Endothelial cell of umbilical vein (primary cell): Measurements from ENCODE around the gene C8G. TPM values are rescaled to one million over a fixed set of nuclear protein-coding genes. Genes with fewer than 3 reads are reported as not detected.

Experiments used
- BruUV-seq: library from RNA; stranded (reverse); fragments of 400-500 nt; replicated peaks from 2 replicates; lab custom pipeline; 2021; lab: Mats Ljungman, UMichigan
- CTCF ChIA-PET: fragments of 300-600, 350-600 bp; sonication (Branson Sonifier 250); formaldehyde crosslinking; loops from one replicate; lab custom pipeline; 2021; ENCODE audit warnings: antibody characterized with exemption, inconsistent platforms; lab: Charles Lee
- POLR2A ChIA-PET: fragments of 300-600, 350-600 bp; sonication (Branson Sonifier 250); formaldehyde crosslinking; loops from one replicate; lab custom pipeline; 2021; ENCODE audit warnings: antibody characterized with exemption, inconsistent platforms; lab: Charles Lee
- DNase-seq: peaks from one replicate; pipeline ENCODE4 v3.0.0-alpha.2; 2011; ENCODE audit warnings: low read depth, low spot score
- FAIRE-seq: peaks from 2 replicates; lab custom pipeline; 2011; peaks lifted over from hg19 to GRCh38; lab: Jason Lieb, UNC
- H2AFZ ChIP-seq: 2 replicates; pipeline ENCODE4 v1.6.0; 2012; ENCODE audit warnings: low read depth, low read length, control low read depth, inconsistent platforms
- H3K27ac ChIP-seq: 2 replicates; pipeline ENCODE4 v1.5.1; 2011; ENCODE audit warnings: low read depth, mild to moderate bottlenecking, control low read depth, low read length, moderate library complexity; ENCODE audit not compliant: insufficient read depth
- H3K27me3 ChIP-seq, 2 experiments: 2 replicates each; pipeline versions ENCODE4 v1.6.0 to v1.6.1; 2011; ENCODE audit warnings: low read length in 2 of 2, mixed read lengths in 1 of 2; ENCODE audit not compliant: control insufficient read depth in 2 of 2, insufficient read depth in 2 of 2
- H3K36me3 ChIP-seq, 2 experiments: 2 replicates in 1 of 2; 3 replicates in 1 of 2; pipeline ENCODE4 v1.5.1; 2011; ENCODE audit warnings: low read length in 2 of 2, mild to moderate bottlenecking in 1 of 2, moderate library complexity in 1 of 2; ENCODE audit not compliant: control insufficient read depth in 2 of 2, insufficient read depth in 2 of 2; ENCODE audit errors: extremely low read depth in 1 of 2
- H3K4me1 ChIP-seq: 3 replicates; pipeline ENCODE4 v1.5.1; 2011; ENCODE audit warnings: mild to moderate bottlenecking, low read length; ENCODE audit not compliant: control insufficient read depth, insufficient read depth; ENCODE audit errors: extremely low read depth
- H3K4me2 ChIP-seq: 2 replicates; pipeline ENCODE4 v1.6.1; 2011; ENCODE audit warnings: low read length, control low read depth, mixed read lengths; ENCODE audit not compliant: insufficient read depth
- H3K4me3 ChIP-seq, 3 experiments: fragments of 200-600 bp in 1 of 3; sonication (generic), shearing (Covaris generic) in 1 of 3; replicated peaks in 1 of 3; 2 replicates each; pipeline ENCODE4 v1.5.1; 2011 to 2016; ENCODE audit warnings: control low read depth in 3 of 3, low read length in 3 of 3, mild to moderate bottlenecking in 2 of 3, inconsistent platforms in 1 of 3, low read depth in 1 of 3, moderate library complexity in 1 of 3; ENCODE audit not compliant: insufficient read depth in 1 of 3
- H3K79me2 ChIP-seq: 2 replicates; pipeline ENCODE4 v1.6.0; 2012; ENCODE audit warnings: low read length, inconsistent platforms; ENCODE audit not compliant: control insufficient read depth, insufficient read depth
- H3K9ac ChIP-seq: replicated peaks from 2 replicates; pipeline ENCODE3; 2011; ENCODE audit warnings: low read length, control low read depth; ENCODE audit not compliant: insufficient read depth; ENCODE audit errors: extremely low read depth
- H3K9me1 ChIP-seq: replicated peaks from 3 replicates; pipeline ENCODE4 v1.6.0; 2011; ENCODE audit warnings: mild to moderate bottlenecking, low read length; ENCODE audit not compliant: control insufficient read depth, insufficient read depth; ENCODE audit errors: extremely low read depth
- H3K9me3 ChIP-seq: replicated peaks from 2 replicates; pipeline ENCODE4 v1.5.1; 2012; ENCODE audit warnings: low read length, inconsistent platforms; ENCODE audit not compliant: control insufficient read depth, insufficient read depth
- H4K20me1 ChIP-seq: replicated peaks from 2 replicates; pipeline ENCODE3; 2011; ENCODE audit warnings: mild to moderate bottlenecking, low read length; ENCODE audit not compliant: control insufficient read depth, insufficient read depth; ENCODE audit errors: extremely low read depth
- EZH2 ChIP-seq: IDR thresholded peaks from 2 replicates; pipeline ENCODE4 v1.6.1; 2012; ENCODE audit warnings: borderline replicate concordance, low read depth, mild to moderate bottlenecking, moderate library complexity, low read length, inconsistent platforms; ENCODE audit not compliant: severe bottlenecking
- FOS ChIP-seq: IDR thresholded peaks from 2 replicates; pipeline ENCODE4 v1.6.1; 2011; ENCODE audit warnings: mild to moderate bottlenecking, low read length, moderate library complexity, borderline replicate concordance; ENCODE audit not compliant: insufficient read depth
- GATA2 ChIP-seq: IDR thresholded peaks from 2 replicates; pipeline ENCODE4 v1.7.0; 2011; ENCODE audit warnings: low read depth, mild to moderate bottlenecking, moderate library complexity, mixed read lengths, low read length; ENCODE audit not compliant: insufficient read length, insufficient read depth
- JUN ChIP-seq: IDR thresholded peaks from 2 replicates; pipeline ENCODE4 v1.6.1; 2011; ENCODE audit warnings: borderline replicate concordance, low read depth; ENCODE audit not compliant: insufficient read length, insufficient read depth
- MYC ChIP-seq: IDR thresholded peaks from one replicate; pipeline ENCODE4 v1.6.1; 2011; ENCODE audit warnings: mild to moderate bottlenecking, low read depth, low read length
- POLR2A ChIP-seq: IDR thresholded peaks from 2 replicates; pipeline ENCODE4 v1.6.1; 2012; ENCODE audit warnings: low read depth, mild to moderate bottlenecking, control low read depth, low read length
- POLR2AphosphoS5 ChIP-seq: IDR thresholded peaks from 2 replicates; pipeline ENCODE4 v1.6.1; 2012; ENCODE audit warnings: low read depth, mild to moderate bottlenecking, control low read depth, low read length, moderate library complexity; ENCODE audit not compliant: insufficient read depth
- dilution Hi-C: fragments of 300-500 bp; cut with MboI; formaldehyde crosslinking; loops from one replicate; pipeline ENCODE4 v1.15.0; 2019; ENCODE audit warnings: low sequenced_read_pairs; ENCODE audit not compliant: extremely low pct_ligation_motif_present
- intact Hi-C: fragments of 100-400 bp; cut with micrococcal nuclease; formaldehyde crosslinking; loops from one replicate; pipeline ENCODE4 v1.10.0; 2022
- polyA plus RNA-seq, 4 experiments: library from polyadenylated mRNA; depleted of rRNA in 3 of 4; stranded (reverse) in 3 of 4; unstranded in 1 of 4; fragments of >200 nt; gene quantifications; 2 replicates each; pipeline versions ENCODE4 v1.2.1 to v1.2.3, GENCODE V29; 2011 to 2012; ENCODE audit warnings: missing spikeins in 1 of 4
- total RNA-seq: library from RNA; stranded (reverse); gene quantifications from 2 replicates; pipeline ENCODE4 v1.2.3, GENCODE V29; 2021
- TF ChIP-seq, protein P1 (sequence below): IDR thresholded peaks from 2 replicates; pipeline ENCODE4 v1.6.1; 2011; ENCODE audit not compliant: insufficient read depth, insufficient read length
- TF ChIP-seq, protein P2 (sequence below), 2 donors: IDR thresholded peaks; 1 replicate in 1 of 2; 2 replicates in 1 of 2; pipeline ENCODE4 v1.5.1; 2011; ENCODE audit warnings: low read length in 2 of 2, mild to moderate bottlenecking in 2 of 2, moderate library complexity in 2 of 2, control low read depth in 1 of 2, inconsistent platforms in 1 of 2, low read depth in 1 of 2; ENCODE audit not compliant: insufficient read depth in 1 of 2; ENCODE audit errors: extremely low read depth in 1 of 2

C8G gene
- total and polyA plus RNA-seq, 2 donors (not counting 3 experiments of a cell fraction or from before 2014, with no cell fraction given): 0.47 to 1.9 TPM

DNA sequence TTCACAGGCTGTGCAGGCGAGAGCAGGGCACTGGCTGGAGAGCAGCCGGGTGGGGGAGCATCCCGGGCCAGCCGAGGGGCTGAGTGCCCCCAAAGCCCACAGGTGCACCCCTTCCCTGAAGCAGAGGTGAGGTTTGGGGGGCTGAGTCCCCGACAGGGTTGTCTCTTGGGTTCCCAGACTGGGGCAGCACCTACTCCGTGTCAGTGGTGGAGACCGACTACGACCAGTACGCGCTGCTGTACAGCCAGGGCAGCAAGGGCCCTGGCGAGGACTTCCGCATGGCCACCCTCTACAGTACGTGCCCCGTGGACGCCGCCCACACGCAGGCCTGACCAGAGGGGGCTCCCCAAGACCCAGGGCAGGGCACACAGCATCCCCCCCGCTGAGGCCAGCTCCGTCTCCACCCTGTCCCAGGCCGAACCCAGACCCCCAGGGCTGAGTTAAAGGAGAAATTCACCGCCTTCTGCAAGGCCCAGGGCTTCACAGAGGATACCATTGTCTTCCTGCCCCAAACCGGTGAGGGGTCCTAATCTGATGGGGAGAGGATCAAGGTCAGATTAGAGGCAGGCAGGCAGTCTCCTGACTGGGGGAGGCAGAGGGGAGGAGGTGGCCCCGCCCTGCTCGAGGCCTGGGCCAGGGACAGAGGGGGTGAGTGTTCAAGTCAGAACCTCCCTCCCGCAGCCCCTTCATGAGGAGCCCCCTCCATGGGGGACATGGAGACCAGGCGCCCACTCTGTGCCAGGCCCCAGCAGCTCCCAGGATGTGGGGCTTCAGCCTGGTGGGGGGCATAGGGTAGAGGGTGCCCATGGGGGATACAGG lies 34.9 kb downstream of the C8G start:
- no peak for FAIRE-seq

DNA sequence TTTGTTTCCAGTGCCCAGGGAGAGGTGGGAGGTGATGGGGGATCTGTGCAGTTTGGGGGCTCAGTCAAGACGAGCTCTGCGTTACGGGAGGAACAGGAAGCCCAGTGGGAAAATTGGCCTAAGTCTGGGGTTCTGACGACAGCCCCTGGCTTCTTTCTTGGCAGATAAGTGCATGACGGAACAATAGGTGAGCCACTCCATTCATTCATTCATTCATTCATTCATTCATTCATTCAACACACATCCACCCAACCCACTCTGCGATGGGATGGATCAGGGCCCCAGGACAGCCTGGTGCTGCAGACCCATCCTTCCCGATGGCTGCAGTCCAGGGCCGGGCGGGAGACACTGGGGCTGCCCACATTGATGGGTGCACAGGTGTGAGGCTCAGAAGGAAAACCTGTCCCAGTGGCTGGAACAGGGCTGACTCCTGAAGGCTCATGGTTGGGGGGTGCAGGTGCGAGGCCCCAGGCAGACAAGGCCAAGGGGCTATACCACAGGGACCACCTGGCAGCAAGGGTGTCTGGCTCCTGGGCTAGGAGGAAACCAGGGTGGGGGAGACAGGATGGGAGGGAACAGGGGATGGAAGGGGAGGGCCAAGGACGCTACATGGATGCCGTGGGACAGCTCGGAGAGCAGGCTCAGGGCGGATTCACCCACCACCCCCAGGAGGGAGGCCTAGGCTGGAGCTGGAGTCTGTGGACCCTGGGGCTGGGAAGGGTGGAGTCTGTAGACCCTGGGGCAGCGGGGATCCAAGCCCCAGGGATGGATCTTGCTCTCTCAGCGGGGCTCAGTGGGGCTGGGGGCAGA lies 35.8 kb downstream of the C8G start:
- ChIA-PET POLR2A (no interaction called here), CTCF (interaction anchor here (0.6 kb wide), 1 partner anchor 15 kb away, joined by 3 read pairs; the partner anchor contains the start of gene CLIC3)
- H3K27ac ChIP-seq: peak overlapping the region; percentile 15
- H2AFZ ChIP-seq: no peak overlapping the region
- H3K9ac ChIP-seq: no peak overlapping the region
- H3K4me1 ChIP-seq: peaks cover 4% of the 10 kb centered on the region
- no peaks in the 10 kb centered on the region for H4K20me1 ChIP-seq
- no peaks in the 10 kb centered on the region for H3K9me3 ChIP-seq
- no peak overlapping the region for H3K4me2 ChIP-seq
- TF ChIP-seq, protein P1, sequence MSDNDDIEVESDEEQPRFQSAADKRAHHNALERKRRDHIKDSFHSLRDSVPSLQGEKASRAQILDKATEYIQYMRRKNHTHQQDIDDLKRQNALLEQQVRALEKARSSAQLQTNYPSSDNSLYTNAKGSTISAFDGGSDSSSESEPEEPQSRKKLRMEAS: no peak
- no peak for TF ChIP-seq MYC
- TF ChIP-seq GATA2: no peak
- no peak for TF ChIP-seq EZH2
- no peak for TF ChIP-seq JUN
- TF ChIP-seq, protein P2, sequence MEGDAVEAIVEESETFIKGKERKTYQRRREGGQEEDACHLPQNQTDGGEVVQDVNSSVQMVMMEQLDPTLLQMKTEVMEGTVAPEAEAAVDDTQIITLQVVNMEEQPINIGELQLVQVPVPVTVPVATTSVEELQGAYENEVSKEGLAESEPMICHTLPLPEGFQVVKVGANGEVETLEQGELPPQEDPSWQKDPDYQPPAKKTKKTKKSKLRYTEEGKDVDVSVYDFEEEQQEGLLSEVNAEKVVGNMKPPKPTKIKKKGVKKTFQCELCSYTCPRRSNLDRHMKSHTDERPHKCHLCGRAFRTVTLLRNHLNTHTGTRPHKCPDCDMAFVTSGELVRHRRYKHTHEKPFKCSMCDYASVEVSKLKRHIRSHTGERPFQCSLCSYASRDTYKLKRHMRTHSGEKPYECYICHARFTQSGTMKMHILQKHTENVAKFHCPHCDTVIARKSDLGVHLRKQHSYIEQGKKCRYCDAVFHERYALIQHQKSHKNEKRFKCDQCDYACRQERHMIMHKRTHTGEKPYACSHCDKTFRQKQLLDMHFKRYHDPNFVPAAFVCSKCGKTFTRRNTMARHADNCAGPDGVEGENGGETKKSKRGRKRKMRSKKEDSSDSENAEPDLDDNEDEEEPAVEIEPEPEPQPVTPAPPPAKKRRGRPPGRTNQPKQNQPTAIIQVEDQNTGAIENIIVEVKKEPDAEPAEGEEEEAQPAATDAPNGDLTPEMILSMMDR (IDR thresholded peaks at IDR 0.05; ENCODE audit: extremely low read depth in 1 of 2, insufficient read depth in 1 of 2, low read depth in 1 of 2, low read length in 2 of 2): no peak
- no peak for TF ChIP-seq POLR2A
- TF ChIP-seq FOS: no peak
- BruUV-seq: no TSS peak
- dilution Hi-C loops (no loop called here), intact Hi-C loops (no loop called here)
- H3K9me1 ChIP-seq: no peaks in the 10 kb centered on the region
- FAIRE-seq: no peak
- DNase-seq: no peak
- no peaks in the 10 kb centered on the region for H3K79me2 ChIP-seq
- no peak overlapping the region for H3K4me3 ChIP-seq
- H3K27me3 ChIP-seq: peaks cover 3 to 9% of the 10 kb centered on the region in 2 experiments
- H3K36me3 ChIP-seq: no peaks in the 10 kb centered on the region

More for the DNA sequence above, 34.9 kb downstream of the C8G start:
- no peak overlapping the region for H3K4me3 ChIP-seq
- no peak overlapping the region for H3K9ac ChIP-seq
- DNase-seq: no peak
- H3K36me3 ChIP-seq: no peaks in the 10 kb centered on the region
- POLR2A ChIA-PET: no interaction called here
- no peak overlapping the region for H3K27ac ChIP-seq
- H3K9me3 ChIP-seq: no peaks in the 10 kb centered on the region
- H3K4me2 ChIP-seq: no peak overlapping the region
- TF ChIP-seq POLR2A (no peak), POLR2AphosphoS5 (no peak), FOS (no peak), MYC (no peak), JUN (no peak)
- TF ChIP-seq, protein P1: no peak
- CTCF ChIA-PET: no interaction called here
- no peaks in the 10 kb centered on the region for H4K20me1 ChIP-seq
- H2AFZ ChIP-seq: no peak overlapping the region
- H3K27me3 ChIP-seq: peaks cover 2 to 3% of the 10 kb centered on the region in 2 experiments
- peaks cover 4% of the 10 kb centered on the region for H3K4me1 ChIP-seq
- no peaks in the 10 kb centered on the region for H3K9me1 ChIP-seq
- dilution Hi-C loops (no loop called here), intact Hi-C loops (loop anchor here (2.0 kb wide), 2 partner anchors 29 to 49 kb away; partner anchors contain the start of gene ABCA2)
- BruUV-seq: no TSS peak
- no peaks in the 10 kb centered on the region for H3K79me2 ChIP-seq
